Heart right ventricle (tissue), 16 donors: Measurements from ENCODE around the gene GPX2. TPM values are rescaled to one million over a fixed set of nuclear protein-coding genes. Genes with fewer than 3 reads are reported as not detected.
"Not testable (repeated sequence)": the region's sequence is repeated elsewhere in the genome, so short reads cannot be mapped to it uniquely, and the experiment has no call there.

Source experiments
- ATAC-seq, 8 donors: fragments of 200-7000 bp; cut with Tn5 transposase; one replicate each; pipeline ENCODE4 v1.9.1; 2020; ENCODE audit warnings: mild to moderate bottlenecking in 8 of 8, moderate library complexity in 8 of 8, moderate number of reproducible peaks in 1 of 8
- DNase-seq, 2 donors: peaks; one replicate each; pipeline ENCODE4 v3.0.0-alpha.2; 2020
- H3K27ac ChIP-seq, 10 donors: fragments of 200-600 bp; sonication (generic) in 2 of 10; one replicate each; pipeline versions ENCODE4 v1.5.0 to v1.8.0; 2020 to 2022; ENCODE audit warnings: mild to moderate bottlenecking in 3 of 10
- H3K27me3 ChIP-seq, 7 donors: fragments of 200-600 bp; one replicate each; pipeline ENCODE4 v1.8.0; 2021 to 2022; ENCODE audit warnings: mild to moderate bottlenecking in 2 of 7
- H3K36me3 ChIP-seq, 9 donors: fragments of 200-600 bp; sonication (generic) in 1 of 9; one replicate each; pipeline versions ENCODE4 v1.5.0 to v1.8.0; 2020 to 2022; ENCODE audit warnings: mild to moderate bottlenecking in 2 of 9
- H3K4me1 ChIP-seq, 9 donors: fragments of 200-600 bp; sonication (generic) in 1 of 9; one replicate each; pipeline versions ENCODE4 v1.5.0 to v1.8.0; 2020 to 2022; ENCODE audit warnings: mild to moderate bottlenecking in 4 of 9
- H3K4me3 ChIP-seq, 10 donors: fragments of 200-600 bp; sonication (generic) in 2 of 10; one replicate each; pipeline versions ENCODE4 v1.5.0 to v1.8.0; 2020 to 2022; ENCODE audit warnings: mild to moderate bottlenecking in 7 of 10, moderate library complexity in 2 of 10
- H3K9me3 ChIP-seq, 11 donors: fragments of 200-600 bp in 10 of 11; sonication (generic) in 2 of 11; one replicate each; pipeline versions ENCODE4 v1.5.0 to v1.8.0; 2013 to 2022; ENCODE audit warnings: mild to moderate bottlenecking in 2 of 11, control low read depth in 1 of 11, moderate library complexity in 1 of 11
- WGBS, 2 donors: extraction: QIAGEN DNeasy Blood & Tissue Kit; methylation state at CpG; one replicate each; pipeline ENCODE4 v1.1.7; 2013; ENCODE audit warnings: inconsistent platforms in 1 of 2; 5-methylcytosine and 5-hydroxymethylcytosine counted together
- intact Hi-C, 10 donors: fragments of 100-400 bp; cut with DNase I; formaldehyde crosslinking; loops; one replicate each; pipeline versions ENCODE4 v1.11.1 to v1.14.2; 2022
- polyA plus RNA-seq, 2 donors: library from polyadenylated mRNA; stranded (reverse); fragments of 200-250 nt; gene quantifications; one replicate each; pipeline ENCODE4 v1.2.3, GENCODE V29; 2013
- total RNA-seq, 10 donors: library from RNA; stranded (reverse); fragmentation: NEBNext Ultra II Directional in 3 of 10; extraction: Animal tissue kit (Norgen Biotek cat#: 25700) in 3 of 10; gene quantifications; one replicate each; pipeline versions ENCODE4 v1.2.1 to v1.2.4, GENCODE V29; 2021 to 2023
- TF ChIP-seq, protein P1 (sequence below), 9 donors: fragments of 200-600 bp; sonication (generic) in 2 of 9; IDR thresholded peaks; one replicate each; pipeline versions ENCODE4 v1.5.0 to v1.8.0; 2021 to 2022; ENCODE audit warnings: antibody characterized with exemption in 9 of 9, mild to moderate bottlenecking in 5 of 9, moderate library complexity in 1 of 9
- donor health status: Arrhythmogenic right ventricular cardiomyopathy.
- donor health status: ischemic (EF 13 %, LVEDD 7.1; RV severe dilation, severe dysfunction).
- donor health status: healthy with polysubstance abuse.
- donor health status: DM: no; HTN: yes; CAD: no.
- donor health status: DM: no; HTN: no; CAD: no.
- donor health status: ischemic (EF 25% LVEDD 6.9; RV normal size, moderate dysfunction).
- donor health status: ischemic (EF 25% LVEDD 5.7; RV mildly dilated, moderate dysfunction).
- donor health status: healthy.
- donor health status: DM: yes; HTN: yes; CAD: no.
- donor health status: Ischemic cardiomyopathy.
- donor health status: ischemic (EF 35%, LVEDD 5.7; RV mildly dilated, moderate dysfunction).
- donor health status: nonischemic (EF 11% LVEDD 7.7; RV severe dilation, severe dysfunction).
- donor health status: DM: yes; HTN: yes; CAD: no.
- donor health status: PGD.
- donor health status: ischemic (EF 29% LVEDD 5.4; RV normal size, mild dysfunction).
- donor health status: nonischemic (EF 23%, LVEDD 6.1; RV moderate dilation, normal function).

Gene GPX2
- total and polyA plus RNA-seq, 12 donors, result not detected

DNA sequence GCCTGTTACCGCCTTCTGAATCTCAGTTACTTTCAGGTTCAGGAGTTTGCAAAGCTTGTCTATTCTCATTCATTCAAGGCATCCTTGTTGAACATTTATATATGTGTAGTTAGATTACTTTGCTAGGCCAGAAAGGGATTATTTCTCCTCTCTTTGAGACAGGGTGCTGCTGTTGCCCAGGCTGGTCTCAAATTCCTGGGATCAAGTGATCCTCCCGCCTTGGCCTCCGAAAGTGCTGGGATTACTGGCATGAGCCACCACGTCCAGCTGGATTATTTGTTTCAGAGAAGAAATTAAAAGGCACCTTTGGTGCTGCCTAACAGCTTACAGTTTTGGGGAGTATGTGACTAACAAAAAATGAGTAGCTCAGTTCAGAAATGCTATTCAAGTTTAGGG, 27.5 kb downstream of the GPX2 start:
- 25 to 30% methylated on average over 4 of the region's 4 CpGs for WGBS, 2 donors
- H3K4me3 ChIP-seq, result peak overlapping the region; percentile 71 to 99 (median 90)
- TF ChIP-seq, protein P1, sequence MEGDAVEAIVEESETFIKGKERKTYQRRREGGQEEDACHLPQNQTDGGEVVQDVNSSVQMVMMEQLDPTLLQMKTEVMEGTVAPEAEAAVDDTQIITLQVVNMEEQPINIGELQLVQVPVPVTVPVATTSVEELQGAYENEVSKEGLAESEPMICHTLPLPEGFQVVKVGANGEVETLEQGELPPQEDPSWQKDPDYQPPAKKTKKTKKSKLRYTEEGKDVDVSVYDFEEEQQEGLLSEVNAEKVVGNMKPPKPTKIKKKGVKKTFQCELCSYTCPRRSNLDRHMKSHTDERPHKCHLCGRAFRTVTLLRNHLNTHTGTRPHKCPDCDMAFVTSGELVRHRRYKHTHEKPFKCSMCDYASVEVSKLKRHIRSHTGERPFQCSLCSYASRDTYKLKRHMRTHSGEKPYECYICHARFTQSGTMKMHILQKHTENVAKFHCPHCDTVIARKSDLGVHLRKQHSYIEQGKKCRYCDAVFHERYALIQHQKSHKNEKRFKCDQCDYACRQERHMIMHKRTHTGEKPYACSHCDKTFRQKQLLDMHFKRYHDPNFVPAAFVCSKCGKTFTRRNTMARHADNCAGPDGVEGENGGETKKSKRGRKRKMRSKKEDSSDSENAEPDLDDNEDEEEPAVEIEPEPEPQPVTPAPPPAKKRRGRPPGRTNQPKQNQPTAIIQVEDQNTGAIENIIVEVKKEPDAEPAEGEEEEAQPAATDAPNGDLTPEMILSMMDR (IDR thresholded peaks at IDR 0.05), result no peak
- no peaks in the 10 kb centered on the region for H3K36me3 ChIP-seq
- H3K27me3 ChIP-seq, result no peaks in the 10 kb centered on the region
- H3K27ac ChIP-seq, result peak overlapping the region; percentile 64 to 99 (median 94)
- DNase-seq (no peak), ATAC-seq (no peak)
- intact Hi-C loops, result loop anchor here in 4 of 10 donors (2.0 to 10.0 kb wide), 4 partner anchors 57 to 72 kb away; partner anchors contain the start of genes FNTB (in 3 of the 4) and RAB15 (in 1 of the 4)
- no peaks in the 10 kb centered on the region for H3K9me3 ChIP-seq
- peaks cover 12 to 63% (median 42%) of the 10 kb centered on the region in 9 donors for H3K4me1 ChIP-seq

- 0% methylated on average over 49 of the region's 49 CpGs for WGBS, 2 donors
- TF ChIP-seq, protein P1 (IDR thresholded peaks at IDR 0.05), result no peak
- Histone ChIP-seq H3K4me3 (peak within 1 kb of the TSS; percentile 71 to 99 (median 90)), H3K36me3 (no peaks in the 10 kb centered on the region), H3K27ac (peak within 1 kb of the TSS; percentile 64 to 99 (median 94)), H3K27me3 (peaks cover 0 to 2% (median 0%) of the 10 kb centered on the region in 7 donors), H3K4me1 (peaks cover 9 to 57% (median 36%) of the 10 kb centered on the region in 9 donors), H3K9me3 (no peaks in the 10 kb centered on the region)
- DNase-seq (peak; percentile 97 to 99), ATAC-seq (peak; percentile 98 to 100 (median 99))
- intact Hi-C loops, result loop anchor here in 5 of 10 donors (2.0 to 10.0 kb wide), 5 partner anchors 58 to 188 kb away; partner anchors contain the start of genes FNTB (in 3 of the 5), RAB15 (in 2 of the 5) and MAX (in 1 of the 5)
Measured at GRCh38 chr14:64914237-64915028, 28.1 kb downstream of the GPX2 start, which contains the start of gene CHURC1. Gene CHURC1 (plus strand): TSS chr14:64914455. CDS start chr14:64914496, 41 bp downstream.

- peaks cover 8 to 49% (median 26%) of the 10 kb centered on the region in 9 donors for H3K4me1 ChIP-seq
- DNase-seq, ATAC-seq, H3K27me3 ChIP-seq, H3K9me3 ChIP-seq, H3K36me3 ChIP-seq: not testable (repeated sequence)
- H3K27ac ChIP-seq, result peak overlapping the region in 5 of 10 donors; percentile 89 to 99 (median 95)
- intact Hi-C loops, result loop anchor here in 3 of 10 donors (5.0 to 10.0 kb wide), 3 partner anchors 59 to 189 kb away; partner anchors contain the start of genes FNTB (in 2 of the 3), MAX (in 1 of the 3) and RAB15 (in 1 of the 3)
- WGBS, 2 donors, result 37 to 44% methylated on average over 1 to 4 of the region's 5 CpGs
- H3K4me3 ChIP-seq, result peak overlapping the region in 7 of 10 donors; percentile 71 to 99 (median 90)
Measured at GRCh38 chr14:64913477-64913876, 29.1 kb downstream of the GPX2 start.

GRCh38 chr14:64912261-64912660, 30.3 kb downstream of the GPX2 start:
- DNase-seq (no peak), ATAC-seq (no peak)
- H3K36me3 ChIP-seq, result no peaks in the 10 kb centered on the region
- peak overlapping the region in 2 of 10 donors; percentile 27 to 33 for H3K27ac ChIP-seq
- intact Hi-C loops, result loop anchor here in 3 of 10 donors (5.0 to 10.0 kb wide), 3 partner anchors 60 to 190 kb away; partner anchors contain the start of genes FNTB (in 2 of the 3), MAX (in 1 of the 3) and RAB15 (in 1 of the 3)
- H3K4me3 ChIP-seq, result no peak overlapping the region
- H3K9me3 ChIP-seq, result no peaks in the 10 kb centered on the region
- peaks cover 8 to 36% (median 19%) of the 10 kb centered on the region in 9 donors for H3K4me1 ChIP-seq
- 12 to 41% methylated on average over 1 of the region's 1 CpG for WGBS, 2 donors
- TF ChIP-seq, protein P1 (IDR thresholded peaks at IDR 0.05), result no peak
- peaks cover 0 to 2% (median 0%) of the 10 kb centered on the region in 7 donors for H3K27me3 ChIP-seq
